ENCODE results near the gene PSEN1.

- no peak for TF ChIP-seq CTCF (IDR thresholded peaks at IDR 0.05)
- no peak for TF ChIP-seq ZFX (IDR thresholded peaks at IDR 0.05; ENCODE audit: borderline replicate concordance)
Observed at GRCh38 chr14:73133795-73134194, 2.5 kb upstream of the PSEN1 start.

Measured in 22Rv1 (cell line).